Upper lobe of left lung (tissue), 4 donors: ENCODE results near the gene PCDHGA3.

ENCODE experiments used
- EP300 ChIP-seq, 4 donors: sonication (generic); formaldehyde crosslinking; IDR thresholded peaks; one replicate each; pipeline ENCODE4 v1.5.1; 2017; ENCODE audit warnings: antibody characterized with exemption in 4 of 4, control low read depth in 2 of 4
- POLR2A ChIP-seq, 4 donors: fragments of 450-650 bp; IDR thresholded peaks; one replicate each; pipeline ENCODE4 v1.5.1; 2016 to 2017; ENCODE audit warnings: antibody characterized with exemption in 4 of 4, mild to moderate bottlenecking in 2 of 4
- POLR2AphosphoS5 ChIP-seq, 2 donors: sonication (generic); formaldehyde crosslinking; IDR thresholded peaks; one replicate each; pipeline ENCODE4 v1.5.1; 2017; ENCODE audit warnings: antibody characterized with exemption in 2 of 2
- TF ChIP-seq, protein P1 (sequence below), 6 experiments: fragments of 450-650 bp in 4 of 6; fragments of 200-600 bp in 2 of 6; sonication (generic) in 2 of 6; IDR thresholded peaks; one replicate each; pipeline ENCODE4 v1.5.1; 2016 to 2019; ENCODE audit warnings: antibody characterized with exemption in 6 of 6

- TF ChIP-seq, protein P1, sequence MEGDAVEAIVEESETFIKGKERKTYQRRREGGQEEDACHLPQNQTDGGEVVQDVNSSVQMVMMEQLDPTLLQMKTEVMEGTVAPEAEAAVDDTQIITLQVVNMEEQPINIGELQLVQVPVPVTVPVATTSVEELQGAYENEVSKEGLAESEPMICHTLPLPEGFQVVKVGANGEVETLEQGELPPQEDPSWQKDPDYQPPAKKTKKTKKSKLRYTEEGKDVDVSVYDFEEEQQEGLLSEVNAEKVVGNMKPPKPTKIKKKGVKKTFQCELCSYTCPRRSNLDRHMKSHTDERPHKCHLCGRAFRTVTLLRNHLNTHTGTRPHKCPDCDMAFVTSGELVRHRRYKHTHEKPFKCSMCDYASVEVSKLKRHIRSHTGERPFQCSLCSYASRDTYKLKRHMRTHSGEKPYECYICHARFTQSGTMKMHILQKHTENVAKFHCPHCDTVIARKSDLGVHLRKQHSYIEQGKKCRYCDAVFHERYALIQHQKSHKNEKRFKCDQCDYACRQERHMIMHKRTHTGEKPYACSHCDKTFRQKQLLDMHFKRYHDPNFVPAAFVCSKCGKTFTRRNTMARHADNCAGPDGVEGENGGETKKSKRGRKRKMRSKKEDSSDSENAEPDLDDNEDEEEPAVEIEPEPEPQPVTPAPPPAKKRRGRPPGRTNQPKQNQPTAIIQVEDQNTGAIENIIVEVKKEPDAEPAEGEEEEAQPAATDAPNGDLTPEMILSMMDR (IDR thresholded peaks at IDR 0.05) = no peak
- TF ChIP-seq POLR2A (IDR thresholded peaks at IDR 0.05) (no peak), POLR2AphosphoS5 (IDR thresholded peaks at IDR 0.05) (no peak), EP300 (IDR thresholded peaks at IDR 0.05) (no peak)
Observed at GRCh38 chr5:141393267-141393666, 49.6 kb downstream of the PCDHGA3 start.
